ENCODE measurements around the gene RPRD2. TPM values are rescaled to one million over a fixed set of nuclear protein-coding genes. Genes with fewer than 3 reads are reported as not detected.

Gene RPRD2
- total RNA-seq, 1 donor from 2014 or later, result 26.0 TPM

DNA sequence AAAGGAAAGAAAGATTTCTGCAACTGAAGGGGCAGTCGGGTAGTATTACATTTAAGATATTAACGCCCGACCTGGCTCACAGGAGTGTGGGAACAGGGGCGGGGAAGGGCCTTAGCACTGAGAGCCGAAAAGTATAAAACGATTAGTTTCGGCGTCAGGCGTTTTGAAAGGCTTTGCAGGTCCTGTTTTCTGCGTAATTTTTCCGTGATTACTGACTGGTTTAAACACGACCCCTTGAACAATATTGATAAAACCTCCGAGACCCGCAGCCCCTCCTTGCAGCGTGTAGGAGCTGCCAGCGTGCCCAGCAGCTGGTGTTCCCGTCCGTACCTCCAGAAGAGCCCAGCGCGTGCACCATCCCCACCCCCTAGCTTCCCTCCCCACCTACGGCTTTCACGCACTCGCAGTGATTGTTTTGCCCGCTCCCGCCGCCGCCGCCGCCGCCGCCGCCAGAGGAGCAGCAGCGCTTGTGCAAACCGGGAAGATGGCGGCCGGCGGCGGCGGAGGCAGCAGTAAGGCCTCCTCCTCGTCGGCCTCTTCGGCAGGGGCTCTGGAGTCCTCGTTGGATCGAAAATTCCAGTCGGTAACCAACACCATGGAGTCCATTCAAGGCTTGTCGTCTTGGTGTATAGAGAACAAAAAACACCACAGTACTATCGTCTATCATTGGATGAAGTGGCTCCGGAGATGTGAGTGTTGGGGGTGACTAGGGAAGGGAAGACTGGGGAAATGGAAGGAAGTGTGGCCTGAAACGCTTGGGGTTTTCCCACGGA is 470 bp downstream of the RPRD2 start:
- Histone ChIP-seq H2AFZ (ENCODE audit: low read depth, low read length) (peak overlapping the region; percentile 75), H3K9me3 (ENCODE audit: insufficient read depth, low read depth, low read length) (no peaks in the 10 kb centered on the region), H3K27me3 (ENCODE audit: insufficient read depth, low read length) (no peaks in the 10 kb centered on the region), H3K4me2 (ENCODE audit: low read length) (peak overlapping the region; percentile 93), H3K4me1 (ENCODE audit: insufficient read depth, low read length) (no peaks in the 10 kb centered on the region), H3K79me2 (ENCODE audit: insufficient read depth, low read length) (peaks cover 47% of the 10 kb centered on the region), H3K9ac (ENCODE audit: low read length) (peak overlapping the region; percentile 96), H4K20me1 (ENCODE audit: insufficient read depth, low read length) (peaks cover 16% of the 10 kb centered on the region), H3K4me3 (ENCODE audit: insufficient read depth, low read depth, low read length) (peak overlapping the region; percentile 92), H3K36me3 (ENCODE audit: insufficient read depth, low read length) (no peaks in the 10 kb centered on the region), H3K27ac (ENCODE audit: low read depth, low read length) (peak overlapping the region; percentile 89)
- H3K9me3 Mint-ChIP-seq (ENCODE audit: unreplicated experiment), result no peaks in the 10 kb centered on the region
- H3K27ac Mint-ChIP-seq (ENCODE audit: unreplicated experiment), result peak overlapping the region; percentile 76
- DNase-seq (ENCODE audit: low read depth) (peak; percentile 51), FAIRE-seq (no peak)
- H3K36me3 Mint-ChIP-seq (ENCODE audit: low read depth, unreplicated experiment), result peaks cover 3% of the 10 kb centered on the region
- H3K4me3 Mint-ChIP-seq (ENCODE audit: unreplicated experiment), result peak overlapping the region; percentile 93
- TF ChIP-seq, protein P1, sequence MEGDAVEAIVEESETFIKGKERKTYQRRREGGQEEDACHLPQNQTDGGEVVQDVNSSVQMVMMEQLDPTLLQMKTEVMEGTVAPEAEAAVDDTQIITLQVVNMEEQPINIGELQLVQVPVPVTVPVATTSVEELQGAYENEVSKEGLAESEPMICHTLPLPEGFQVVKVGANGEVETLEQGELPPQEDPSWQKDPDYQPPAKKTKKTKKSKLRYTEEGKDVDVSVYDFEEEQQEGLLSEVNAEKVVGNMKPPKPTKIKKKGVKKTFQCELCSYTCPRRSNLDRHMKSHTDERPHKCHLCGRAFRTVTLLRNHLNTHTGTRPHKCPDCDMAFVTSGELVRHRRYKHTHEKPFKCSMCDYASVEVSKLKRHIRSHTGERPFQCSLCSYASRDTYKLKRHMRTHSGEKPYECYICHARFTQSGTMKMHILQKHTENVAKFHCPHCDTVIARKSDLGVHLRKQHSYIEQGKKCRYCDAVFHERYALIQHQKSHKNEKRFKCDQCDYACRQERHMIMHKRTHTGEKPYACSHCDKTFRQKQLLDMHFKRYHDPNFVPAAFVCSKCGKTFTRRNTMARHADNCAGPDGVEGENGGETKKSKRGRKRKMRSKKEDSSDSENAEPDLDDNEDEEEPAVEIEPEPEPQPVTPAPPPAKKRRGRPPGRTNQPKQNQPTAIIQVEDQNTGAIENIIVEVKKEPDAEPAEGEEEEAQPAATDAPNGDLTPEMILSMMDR (IDR thresholded peaks at IDR 0.05; ENCODE audit: insufficient read depth, low read depth, low read length), result no peak
- TF ChIP-seq EZH2 (IDR thresholded peaks at IDR 0.05; ENCODE audit: insufficient read depth, low read length), result no peak
- no peaks in the 10 kb centered on the region for H3K27me3 Mint-ChIP-seq (ENCODE audit: low read depth, unreplicated experiment)
- H3K4me1 Mint-ChIP-seq (ENCODE audit: low read depth, unreplicated experiment), result peaks cover 4% of the 10 kb centered on the region

DNA sequence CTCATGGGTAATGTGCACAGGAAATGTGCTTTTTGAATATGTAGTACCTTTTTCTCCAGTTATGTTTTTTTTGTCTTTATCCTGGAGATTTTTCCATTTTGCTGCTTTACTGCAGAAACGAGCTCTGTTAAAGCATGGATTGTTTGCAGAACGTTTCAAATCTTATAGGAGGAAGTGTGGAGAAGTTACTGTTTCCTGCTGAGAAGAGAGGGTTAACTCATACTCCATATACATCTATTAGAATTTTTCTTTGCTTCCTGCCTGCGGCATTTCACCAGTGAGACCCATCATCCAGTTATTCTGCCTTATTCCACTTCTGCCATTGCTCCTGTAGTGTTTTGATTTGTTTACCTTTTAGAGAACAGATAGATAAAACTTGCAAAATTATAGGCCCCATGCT is 2.0 kb downstream of the RPRD2 start:
- Mint-ChIP-seq H3K4me1 (ENCODE audit: low read depth, unreplicated experiment) (peaks cover 9% of the 10 kb centered on the region), H3K9me3 (ENCODE audit: unreplicated experiment) (no peaks in the 10 kb centered on the region), H3K27ac (ENCODE audit: unreplicated experiment) (peak overlapping the region; percentile 76), H3K36me3 (ENCODE audit: low read depth, unreplicated experiment) (peaks cover 3% of the 10 kb centered on the region), H3K4me3 (ENCODE audit: unreplicated experiment) (peak overlapping the region; percentile 93), H3K27me3 (ENCODE audit: low read depth, unreplicated experiment) (no peaks in the 10 kb centered on the region)
- no peaks in the 10 kb centered on the region for H3K36me3 ChIP-seq (ENCODE audit: insufficient read depth, low read length)
- H3K79me2 ChIP-seq (ENCODE audit: insufficient read depth, low read length), result peaks cover 61% of the 10 kb centered on the region
- H3K27me3 ChIP-seq (ENCODE audit: insufficient read depth, low read length), result no peaks in the 10 kb centered on the region
- H3K4me2 ChIP-seq (ENCODE audit: low read length), result peak overlapping the region; percentile 93
- no peak for TF ChIP-seq EZH2 (IDR thresholded peaks at IDR 0.05; ENCODE audit: insufficient read depth, low read length)
- TF ChIP-seq, protein P1 (IDR thresholded peaks at IDR 0.05; ENCODE audit: insufficient read depth, low read depth, low read length), result no peak
- H4K20me1 ChIP-seq (ENCODE audit: insufficient read depth, low read length), result peaks cover 29% of the 10 kb centered on the region
- no peaks in the 10 kb centered on the region for H3K4me1 ChIP-seq (ENCODE audit: insufficient read depth, low read length)
- peak overlapping the region; percentile 89 for H3K27ac ChIP-seq (ENCODE audit: low read depth, low read length)
- peak overlapping the region; percentile 92 for H3K4me3 ChIP-seq (ENCODE audit: insufficient read depth, low read depth, low read length)
- no peaks in the 10 kb centered on the region for H3K9me3 ChIP-seq (ENCODE audit: insufficient read depth, low read depth, low read length)
- FAIRE-seq (no peak), DNase-seq (ENCODE audit: low read depth) (no peak)
- H2AFZ ChIP-seq (ENCODE audit: low read depth, low read length), result no peak overlapping the region
- H3K9ac ChIP-seq (ENCODE audit: low read length), result peak overlapping the region; percentile 96

Measured in astrocyte (in vitro differentiated cells and primary cell).